Stimulated activated CD8-positive, alpha-beta memory T cell treated with anti-CD3 and anti-CD28 coated beads, Interleukin-7, amount 100 ng/mL, for 4 hours (primary cell): Measurements from ENCODE around the gene DPM2.

Source experiments
- DNase-seq, 2 donors: peaks; one replicate each; pipeline ENCODE4 v3.0.0-alpha.2; 2020; ENCODE audit warnings: low read depth in 2 of 2

Gene DPM2

DNA sequence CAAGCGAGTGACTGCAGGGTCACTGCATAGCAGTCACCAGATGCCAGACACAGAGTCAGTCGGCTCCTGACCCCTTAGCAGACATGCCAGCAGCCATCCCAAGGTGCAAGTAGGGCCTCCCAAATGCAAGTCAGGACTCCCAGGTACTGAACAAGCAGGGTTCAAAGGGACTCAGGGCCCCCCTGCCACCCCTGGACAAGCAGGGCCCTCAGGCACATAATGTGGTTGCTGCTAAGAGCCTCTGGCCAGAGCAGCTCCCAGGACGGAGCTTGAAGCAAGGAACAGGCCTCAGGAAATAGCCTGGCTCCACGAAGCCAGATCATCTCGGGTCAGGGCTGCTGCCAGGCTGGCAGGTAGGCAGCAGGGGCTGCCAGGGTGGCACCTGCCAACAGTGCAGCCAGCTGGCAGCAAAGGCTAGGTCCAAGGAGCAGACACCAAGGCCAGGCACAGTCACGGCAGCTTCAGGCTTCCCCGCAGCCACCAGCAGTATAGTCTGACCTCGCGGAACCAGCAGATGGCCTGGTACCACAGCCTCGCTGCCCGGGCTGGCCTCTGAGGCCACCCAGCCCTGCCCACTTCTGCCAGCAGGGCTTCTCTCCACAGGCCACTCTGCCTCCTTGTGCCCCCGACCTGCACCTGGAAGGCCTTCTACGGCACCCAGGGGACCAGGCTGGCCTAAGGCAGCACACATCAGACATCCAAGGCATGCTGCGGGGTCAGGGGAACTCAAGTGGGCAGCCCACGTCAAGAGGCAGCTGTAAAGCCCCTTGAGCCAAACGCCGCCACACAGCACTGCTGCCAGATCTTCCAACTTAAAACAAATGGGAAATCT is 35.7 kb upstream of the DPM2 start:
- no peak for DNase-seq

DNA sequence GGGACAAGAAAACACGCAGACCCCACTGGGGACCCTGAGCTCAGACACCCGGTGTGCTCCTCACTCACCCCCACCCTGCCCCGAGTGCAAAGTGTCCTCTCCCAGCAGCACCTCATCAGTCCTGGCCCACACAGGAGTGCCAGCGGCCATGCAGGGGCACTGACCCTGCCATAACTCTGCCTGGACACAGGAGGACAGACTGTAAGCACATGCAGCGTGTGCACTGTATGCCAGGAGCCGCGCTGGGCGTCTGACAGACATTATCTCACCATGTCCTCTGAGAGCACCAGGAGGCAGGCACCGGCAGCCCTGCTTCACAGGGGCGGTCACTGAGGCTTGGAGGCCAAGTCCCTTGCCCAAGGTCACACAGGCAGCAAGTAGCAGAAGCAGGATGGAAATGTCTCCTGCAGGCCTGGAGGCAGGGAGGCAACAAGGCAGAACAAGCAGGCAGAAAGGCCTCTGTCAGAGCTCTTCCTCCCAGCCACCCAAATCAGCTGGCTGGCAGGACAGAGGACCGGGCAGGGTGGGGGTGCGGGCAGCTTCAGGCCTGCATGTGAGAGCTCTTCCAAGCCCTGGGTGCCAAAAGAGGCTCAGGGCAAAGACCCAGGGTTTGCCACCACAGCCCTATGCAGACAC is 34.7 kb upstream of the DPM2 start:
- DNase-seq = no peak

DNA sequence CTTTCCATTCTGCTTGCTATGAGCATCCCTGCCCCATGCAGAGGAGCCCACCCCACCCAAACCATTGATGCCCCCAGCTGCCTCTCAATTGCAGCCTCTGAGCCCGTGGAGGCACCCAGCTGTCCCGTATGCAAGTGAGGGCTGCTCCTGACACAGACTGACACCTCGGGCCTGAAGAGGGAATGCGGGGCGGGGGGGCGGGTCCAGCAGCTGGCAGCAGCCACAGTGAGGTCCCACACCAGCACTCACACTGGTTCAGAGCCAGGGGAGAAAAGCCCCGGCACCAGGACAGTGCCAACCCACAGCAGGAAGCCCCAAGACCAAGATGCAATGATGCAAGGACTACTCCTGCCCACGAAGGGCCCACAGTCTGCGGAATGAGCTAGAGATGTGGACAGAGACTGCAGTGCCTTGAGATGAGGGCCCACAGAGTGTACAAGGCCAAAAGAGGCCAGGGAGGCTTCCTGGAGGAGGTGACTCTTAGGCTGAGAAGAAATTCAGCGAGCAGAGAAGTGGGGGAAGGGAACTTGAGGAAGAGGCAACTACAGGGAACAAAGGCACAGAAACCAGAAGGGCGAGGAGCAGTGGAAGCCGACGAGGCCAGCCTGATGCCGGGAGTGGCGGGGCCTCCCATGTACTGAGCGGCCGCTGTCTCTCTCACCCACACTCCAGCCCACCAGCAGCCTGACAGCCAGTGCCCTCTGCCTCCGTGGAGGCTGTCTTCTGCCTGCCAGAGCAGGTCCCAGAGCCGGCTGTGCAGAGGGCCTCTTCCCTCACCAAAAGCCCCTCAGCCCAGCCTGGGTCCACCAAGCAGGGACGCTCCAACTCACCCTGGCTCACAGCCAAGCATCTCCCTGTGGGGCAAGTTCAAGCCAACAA is 33.9 kb upstream of the DPM2 start:
- DNase-seq = no peak

DNA sequence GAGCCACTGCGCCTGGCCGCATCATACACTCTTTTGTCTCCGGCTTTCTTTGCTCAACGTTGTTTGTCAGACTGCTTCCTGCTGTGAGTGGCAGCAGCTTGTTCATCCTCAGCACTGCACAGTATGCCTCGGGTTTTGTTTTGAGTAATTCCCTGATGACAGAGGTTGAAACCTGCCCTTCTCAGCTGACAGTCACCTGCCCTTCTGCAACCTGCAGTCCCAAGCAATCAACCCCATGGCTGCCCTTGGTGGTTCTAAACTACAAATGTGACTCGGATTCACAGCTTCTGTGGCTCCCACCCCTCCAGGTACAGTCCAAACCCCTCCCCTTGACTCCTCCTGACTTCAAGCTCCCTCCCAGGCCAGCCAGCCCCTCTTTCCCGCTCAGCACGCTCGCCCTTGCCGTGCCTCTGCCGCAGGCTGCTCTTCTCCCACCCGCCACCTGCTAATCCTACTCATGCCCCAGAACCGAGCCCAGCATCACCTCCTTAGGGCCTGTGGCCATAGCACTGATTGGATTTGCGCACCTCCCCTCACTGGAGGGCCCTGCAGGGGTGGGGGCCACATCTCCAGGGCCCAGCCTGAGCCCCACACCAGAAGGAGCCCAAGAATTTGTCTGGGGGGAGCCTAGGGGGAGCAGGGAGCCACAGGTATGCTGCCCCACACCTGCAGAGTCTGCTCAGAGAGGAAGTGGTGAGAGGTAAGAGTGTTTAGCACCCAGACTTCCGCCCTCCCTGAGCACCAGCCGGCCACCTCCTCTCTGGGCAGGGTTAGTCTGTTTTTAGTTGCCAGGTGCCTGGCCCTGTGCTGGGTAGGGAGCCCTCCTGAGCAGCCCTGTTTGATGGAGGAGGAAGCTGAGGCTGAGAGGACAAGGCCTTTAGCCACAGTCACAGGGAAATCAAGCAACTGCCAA is 33.0 kb upstream of the DPM2 start:
- peak in 1 of 2 donors; percentile 21 for DNase-seq

DNA sequence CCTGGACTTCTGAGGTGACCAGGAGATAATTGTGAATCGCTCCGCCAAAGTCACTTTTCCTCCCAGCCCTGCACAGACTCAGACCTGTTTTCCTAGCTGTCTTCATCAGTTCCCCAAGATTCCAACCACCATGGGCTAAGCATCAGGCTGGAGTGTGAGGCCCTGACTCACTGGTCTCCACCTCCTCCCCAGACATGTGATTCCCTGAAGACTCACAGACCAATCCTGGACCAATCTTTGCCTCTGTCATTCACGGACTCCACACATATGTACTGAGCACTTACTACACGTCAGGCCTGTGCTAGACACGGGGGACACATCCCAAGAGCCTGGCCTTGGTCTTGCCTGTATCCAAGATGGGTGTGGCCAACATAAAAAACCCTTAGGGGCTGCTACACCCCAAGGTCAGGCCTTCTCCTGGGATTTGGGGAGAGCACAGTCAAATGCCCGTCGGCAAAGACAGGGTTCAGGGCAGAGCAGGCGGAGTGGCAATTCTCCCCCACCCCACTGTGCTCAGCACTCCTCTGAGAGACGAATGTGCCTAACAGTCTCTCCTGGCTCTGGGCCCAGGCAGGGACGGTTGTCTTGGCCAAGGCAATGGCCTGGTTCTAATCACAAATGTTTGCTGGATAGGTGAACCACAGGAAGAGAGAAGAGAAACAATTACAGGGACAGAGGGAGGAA is 31.2 kb upstream of the DPM2 start:
- DNase-seq = no peak

DNA sequence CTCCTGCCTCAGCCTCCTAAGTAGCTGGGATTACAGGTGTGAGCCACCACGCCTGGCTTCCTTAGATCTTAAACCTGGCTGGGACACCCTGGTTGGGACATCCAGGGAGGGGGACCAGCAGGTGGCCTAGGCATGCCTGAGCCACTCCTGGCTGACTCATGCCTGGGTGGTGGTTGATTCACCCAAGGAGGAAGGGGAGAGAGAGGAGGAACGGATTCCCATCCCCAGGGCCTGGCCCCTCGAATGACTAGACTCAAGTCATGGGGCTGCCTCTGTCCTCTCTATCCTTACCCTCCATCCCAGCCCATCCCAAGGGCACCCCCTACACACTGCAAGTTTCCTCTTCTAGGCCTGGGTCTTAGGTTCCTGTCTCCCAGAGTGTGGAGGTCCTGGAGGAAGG is 30.4 kb upstream of the DPM2 start:
- peak in 1 of 2 donors; percentile 21 for DNase-seq

DNA sequence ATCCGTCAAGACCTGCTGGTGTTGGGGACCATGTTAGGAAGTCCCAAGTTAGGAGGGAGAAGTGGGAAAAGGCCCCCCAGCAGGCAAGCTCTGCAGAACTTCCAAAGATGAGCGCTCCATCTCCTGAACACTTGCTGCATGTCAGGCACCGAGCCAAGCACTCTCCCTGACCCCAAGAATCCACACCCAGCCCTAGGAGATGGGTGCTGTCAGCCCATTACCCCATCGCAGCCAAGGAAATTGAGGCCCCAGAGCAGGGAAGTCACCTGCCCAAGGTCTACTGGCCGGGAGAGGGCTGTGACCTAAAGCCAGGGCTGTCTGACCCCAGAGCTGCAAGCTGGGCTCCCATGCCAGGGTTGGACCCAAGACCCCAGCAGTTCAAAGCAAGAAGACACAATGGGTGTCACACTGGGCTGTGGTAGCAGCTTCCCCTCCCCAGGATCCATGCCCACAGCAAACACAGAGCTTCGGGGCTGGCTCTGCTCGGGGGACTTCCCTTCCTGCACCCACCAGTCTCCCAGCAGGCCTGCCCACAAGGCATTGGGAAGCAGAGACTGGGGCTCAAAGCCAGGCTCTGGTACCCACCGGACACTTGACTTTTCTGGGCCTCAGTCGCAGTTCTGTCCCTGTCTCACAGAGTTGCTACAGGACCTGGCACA is 29.6 kb upstream of the DPM2 start:
- no peak for DNase-seq

DNA sequence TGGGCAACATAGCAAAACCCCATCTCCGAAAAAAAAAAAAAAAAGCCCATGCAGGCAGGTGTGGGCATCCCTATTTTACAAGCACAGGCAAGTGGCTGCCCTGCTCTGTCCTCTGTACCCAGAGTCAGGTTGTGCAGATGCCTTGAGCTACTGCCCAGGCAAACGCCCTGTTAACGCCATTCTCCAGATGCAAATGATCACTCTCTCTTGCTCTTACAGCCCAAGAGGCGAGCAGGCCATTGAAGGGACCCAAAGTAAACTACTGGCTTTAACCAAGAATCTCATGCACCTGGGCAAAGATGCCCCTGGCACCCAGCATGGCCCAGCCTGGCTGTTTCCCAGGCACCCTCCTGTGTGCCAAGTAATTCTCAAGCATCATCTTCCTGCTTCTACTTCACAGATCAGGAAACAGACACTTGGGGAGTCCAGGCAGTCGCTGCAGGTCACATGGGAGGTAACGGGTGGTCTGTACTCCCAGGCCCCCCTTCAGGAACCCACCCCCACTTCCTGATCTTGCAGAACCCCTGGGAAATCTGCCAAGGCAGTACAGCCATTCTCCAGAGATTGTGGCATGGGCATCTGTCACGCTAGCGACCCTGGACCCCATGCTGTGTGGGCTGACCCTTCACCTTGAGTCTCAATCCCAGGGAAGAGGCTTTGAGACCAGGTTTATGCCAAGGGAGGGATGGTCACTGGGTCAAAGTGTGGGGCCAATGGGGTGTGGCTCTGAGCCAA is 28.9 kb upstream of the DPM2 start:
- DNase-seq = no peak

DNA sequence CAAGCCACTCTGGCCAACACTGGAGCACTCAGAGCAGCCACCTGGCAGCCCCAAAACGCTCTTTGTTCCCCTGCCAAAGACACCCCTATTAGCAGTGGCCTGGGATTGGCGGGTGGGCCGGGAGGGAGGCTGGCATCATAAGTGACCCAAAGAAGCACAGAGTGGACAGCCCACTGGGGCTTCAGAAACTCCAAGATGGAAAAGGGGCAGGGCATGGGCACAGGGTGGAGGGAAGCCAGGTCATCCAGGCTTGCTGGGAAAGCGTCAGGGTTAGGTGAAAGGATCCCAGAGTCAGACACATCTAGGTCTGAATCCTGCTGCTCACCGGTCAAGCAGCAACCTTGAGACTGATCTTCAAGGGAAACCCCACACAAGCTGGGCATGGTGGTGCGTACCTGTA is 28.3 kb upstream of the DPM2 start:
- no peak for DNase-seq

DNA sequence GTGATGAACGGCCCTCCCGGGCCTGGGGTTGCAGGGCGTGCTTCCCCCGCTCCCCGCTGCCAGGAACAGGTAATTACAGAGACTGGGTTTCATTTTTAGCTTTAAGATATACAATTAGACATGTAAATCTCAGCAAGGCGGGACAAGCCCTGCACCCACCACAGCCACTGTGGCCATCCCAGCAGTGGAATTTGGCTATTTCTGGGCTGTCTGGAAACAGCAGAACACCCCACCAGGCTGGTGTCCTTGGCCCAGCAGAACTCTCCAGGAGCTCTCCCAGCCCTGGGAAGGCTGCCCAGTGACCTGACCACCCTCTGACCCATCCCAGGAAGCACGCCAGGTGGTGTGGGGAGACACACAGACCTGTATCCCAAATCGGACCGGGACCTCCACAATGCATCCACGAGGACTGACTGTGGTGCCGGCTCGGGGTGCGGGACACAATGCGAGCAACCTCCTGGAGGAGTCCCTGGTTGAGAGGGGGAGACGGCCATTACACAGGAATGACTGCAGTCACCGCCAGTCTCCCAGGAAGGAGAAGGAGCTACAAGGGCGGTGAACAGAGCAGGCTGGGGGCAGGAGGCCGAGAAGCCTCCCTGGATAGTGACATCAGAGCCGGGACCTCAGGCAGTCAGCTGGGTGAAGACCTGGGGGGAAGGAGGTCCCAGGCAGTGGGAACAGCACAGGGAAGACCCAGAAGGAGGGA is 25.9 kb upstream of the DPM2 start:
- DNase-seq = no peak

DNA sequence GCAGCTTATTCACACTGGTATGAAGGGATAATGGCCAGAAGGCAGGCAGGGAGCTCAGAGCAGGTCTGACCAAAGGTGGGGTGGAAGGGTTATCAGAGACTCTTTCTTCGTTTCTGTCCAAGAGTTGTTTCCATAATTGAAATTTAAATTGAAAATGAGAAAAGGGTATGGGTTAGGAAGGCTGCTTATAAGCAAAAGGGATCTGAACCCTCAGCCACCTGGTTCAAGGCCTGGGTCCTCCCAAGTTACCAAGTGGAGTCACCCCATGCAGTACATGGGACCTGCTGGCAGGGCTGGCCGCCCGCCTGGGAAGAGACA is 25.3 kb upstream of the DPM2 start:
- DNase-seq = no peak

DNA sequence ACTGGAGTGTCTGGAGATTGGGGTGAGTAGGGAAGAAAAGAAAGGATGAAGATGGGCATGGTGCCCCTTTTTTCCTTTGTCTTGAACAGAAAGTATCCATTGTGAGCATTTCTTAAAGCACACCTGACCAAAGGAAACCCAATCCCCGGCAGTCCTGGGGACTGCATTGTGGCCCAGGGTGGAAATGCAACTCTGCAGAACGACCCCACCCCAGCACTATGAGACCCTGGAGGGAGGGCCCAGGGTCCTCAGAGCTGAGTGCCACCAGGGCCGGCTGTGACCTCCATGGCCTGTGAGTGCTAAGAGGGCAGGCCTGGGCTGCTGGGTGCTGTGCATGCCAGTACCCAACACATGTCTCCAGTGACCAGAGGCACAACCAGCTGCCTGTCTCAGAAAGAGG is 24.6 kb upstream of the DPM2 start:
- DNase-seq = no peak

DNA sequence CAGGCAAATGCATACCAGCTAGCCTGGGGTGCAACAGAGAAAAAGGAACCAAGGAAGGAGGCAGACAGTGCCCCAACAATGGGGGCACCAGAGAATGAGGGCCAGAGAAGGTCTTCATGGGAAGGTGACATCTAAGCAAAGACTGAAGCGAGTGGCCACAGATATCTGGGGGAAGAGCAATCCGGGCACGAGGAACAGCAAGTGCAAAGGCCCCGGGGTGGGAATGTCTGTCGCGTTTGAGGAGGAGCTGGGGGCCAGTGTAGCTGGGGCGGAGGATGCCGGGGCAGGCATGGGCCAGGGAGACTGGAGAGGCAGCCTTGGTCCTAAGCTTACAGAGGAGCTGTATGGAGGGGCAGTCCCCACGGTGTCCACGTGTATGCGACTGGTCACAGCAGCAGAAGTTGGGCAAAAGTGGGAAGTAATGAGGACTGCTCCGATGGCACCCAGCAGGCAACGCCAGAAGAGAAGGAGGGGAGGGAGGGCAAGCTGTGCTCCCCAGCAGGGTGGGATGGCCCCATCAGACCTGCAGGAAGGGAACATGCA is 24.0 kb upstream of the DPM2 start:
- DNase-seq = no peak

DNA sequence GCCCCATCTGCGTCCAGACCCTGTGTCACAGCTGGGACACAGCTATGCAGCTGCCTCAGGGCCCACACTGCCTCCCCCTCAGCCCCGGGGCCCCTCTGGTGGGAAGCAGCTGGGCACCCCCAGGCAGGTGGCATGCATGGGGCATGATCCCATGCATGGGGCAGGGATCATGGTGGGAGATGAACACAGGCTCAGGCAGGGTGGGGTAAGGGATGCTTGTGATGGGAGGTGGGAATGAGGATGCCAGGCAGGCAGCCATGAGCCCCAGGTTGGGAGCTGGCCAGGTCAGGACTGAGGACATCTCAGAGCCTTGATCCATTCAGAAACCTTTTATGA is 23.5 kb upstream of the DPM2 start:
- DNase-seq = no peak

DNA sequence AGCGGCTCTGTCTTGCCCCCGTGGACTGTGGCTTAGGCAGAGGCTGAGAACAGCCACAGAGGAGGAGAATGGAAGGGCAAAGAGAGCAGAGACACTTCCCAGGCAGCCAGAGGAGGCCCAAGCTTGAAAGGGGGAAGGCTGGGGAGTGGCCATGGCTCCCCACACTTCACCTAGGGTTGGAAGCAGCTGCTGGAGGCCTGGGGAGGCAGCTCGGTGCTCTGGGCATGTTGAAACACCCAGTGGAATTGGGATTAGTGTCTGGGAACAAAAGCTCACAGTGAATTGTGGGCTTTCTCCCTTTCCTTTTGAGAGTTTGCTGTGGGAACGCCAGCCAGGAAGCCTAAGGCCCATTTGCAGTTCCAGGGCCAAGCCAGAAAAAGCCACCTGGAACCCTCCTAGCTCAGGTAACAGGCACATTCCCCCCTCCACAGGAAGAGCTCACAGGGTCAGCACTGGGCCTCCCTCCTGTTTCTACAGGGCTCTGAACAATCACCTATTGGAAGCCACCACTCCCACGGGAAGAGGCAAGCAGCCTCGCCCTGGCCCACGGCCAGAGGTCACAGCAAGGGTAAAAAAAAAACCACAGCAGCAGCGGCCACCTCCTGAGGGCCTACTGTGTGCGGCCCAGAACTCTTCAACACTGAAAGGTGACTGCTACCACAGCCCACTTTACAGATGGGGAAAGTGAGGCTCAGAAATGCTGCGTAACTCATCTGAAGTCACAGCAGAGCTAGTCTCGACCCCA is 22.9 kb upstream of the DPM2 start:
- DNase-seq = no peak

DNA sequence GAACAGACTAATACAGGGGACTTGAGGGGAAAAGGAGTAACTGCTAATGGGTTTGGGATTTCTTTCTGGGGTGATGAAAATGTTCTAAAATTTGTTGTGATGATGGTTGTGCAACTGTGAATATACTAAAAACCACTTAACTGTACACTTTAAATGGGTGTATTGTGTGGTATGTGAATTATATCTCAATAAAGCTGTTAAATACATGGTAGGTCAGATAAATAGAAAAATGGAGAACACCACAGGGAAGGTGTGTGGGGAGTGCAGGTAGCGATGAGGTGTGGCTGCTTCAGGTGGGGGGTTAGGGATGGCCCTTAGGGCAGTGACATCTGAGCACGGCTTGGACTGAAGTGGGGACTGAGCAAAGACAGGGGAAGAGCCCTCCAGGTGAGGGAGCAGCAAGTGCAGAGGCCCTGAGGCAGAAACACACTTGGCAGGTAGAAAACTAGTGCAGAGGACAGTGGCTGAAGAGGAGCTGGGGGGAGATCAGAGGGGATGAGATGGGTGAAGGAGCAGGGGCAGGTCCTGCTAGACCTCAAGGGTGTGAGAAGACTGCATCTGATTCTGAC is 22.3 kb upstream of the DPM2 start:
- no peak for DNase-seq

DNA sequence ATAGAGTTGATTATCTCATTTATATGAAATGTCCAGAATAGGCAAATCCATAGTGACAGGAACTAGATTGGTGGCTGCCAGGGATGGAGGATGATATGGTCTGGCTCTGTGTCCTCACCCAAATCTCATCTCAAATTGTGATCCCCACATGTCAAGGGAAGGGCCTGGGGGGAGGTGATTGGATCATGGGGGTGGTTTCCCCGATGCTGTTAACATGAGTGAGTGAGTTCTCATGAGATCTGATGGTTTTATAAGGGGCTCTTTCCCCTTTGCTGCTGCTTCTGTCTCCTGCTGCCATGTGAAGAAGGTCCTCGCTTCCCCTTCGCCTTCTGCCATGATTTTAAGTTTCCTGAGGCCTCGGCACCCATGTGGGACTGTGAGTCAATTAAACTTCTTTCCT is 21.7 kb upstream of the DPM2 start:
- no peak for DNase-seq

DNA sequence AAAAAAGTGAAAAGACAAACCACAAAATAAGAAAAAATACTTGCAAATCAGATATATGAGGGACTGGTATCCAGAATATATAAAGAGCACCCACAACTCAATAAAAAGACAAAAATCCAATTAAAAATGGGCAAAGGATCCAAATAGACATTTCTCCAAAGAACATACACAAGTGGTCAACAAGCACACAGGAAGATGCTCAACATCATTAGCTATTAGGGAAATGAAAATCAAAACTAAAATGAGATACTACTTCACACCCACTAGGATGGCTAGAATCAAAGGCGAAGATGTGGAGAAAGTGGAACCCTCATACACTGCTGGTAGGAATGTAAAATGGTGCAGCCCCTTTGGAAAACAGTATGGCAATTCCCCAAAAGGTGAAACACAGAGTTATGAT is 21.1 kb upstream of the DPM2 start:
- no peak for DNase-seq
